HEK293 (cell line): Measurements from ENCODE around the gene CKB.

Experiments
- CTCF ChIA-PET: fragments of 350-600 bp; formaldehyde crosslinking; extraction: SDS; loops from one replicate; lab custom pipeline; 2021; ENCODE audit warnings: antibody characterized with exemption; lab: Yijun Ruan, JAX
- POLR2A ChIA-PET: fragments of 300-600 bp; formaldehyde crosslinking; extraction: SDS; loops from one replicate; lab custom pipeline; 2020; ENCODE audit warnings: antibody characterized with exemption, inconsistent platforms; lab: Yijun Ruan, JAX
- H3K27ac ChIP-seq: fragments of 200-500 bp; sonication (Bioruptor generic); 2 replicates; pipeline ENCODE4 v1.5.1; 2014; ENCODE audit warnings: low read depth, low read length, control low read depth, inconsistent platforms; ENCODE audit errors: extremely low read depth
- H3K36me3 ChIP-seq, 2 experiments: fragments of 200-500 bp in 1 of 2; sonication (Bioruptor generic) in 1 of 2; 1 replicate in 1 of 2; 2 replicates in 1 of 2; pipeline ENCODE4 v1.5.1; 2014 to 2017; ENCODE audit warnings: inconsistent platforms in 2 of 2, low read length in 2 of 2; ENCODE audit not compliant: control insufficient read depth in 2 of 2, insufficient read depth in 1 of 2
- H3K4me1 ChIP-seq: fragments of 200-500 bp; sonication (Bioruptor generic); 2 replicates; pipeline ENCODE4 v1.5.1; 2014; ENCODE audit warnings: mild to moderate bottlenecking, low read length, inconsistent platforms; ENCODE audit not compliant: control insufficient read depth, insufficient read depth
- H3K4me3 ChIP-seq: 2 replicates; pipeline ENCODE4 v1.5.1; 2011; ENCODE audit warnings: low read depth, mild to moderate bottlenecking, control low read depth, low read length, moderate library complexity
- H3K9me3 ChIP-seq: fragments of 200-500 bp; sonication (Bioruptor generic); 2 replicates; pipeline ENCODE4 v1.5.1; 2014; ENCODE audit warnings: low read depth, low read length, inconsistent platforms; ENCODE audit not compliant: control insufficient read depth, insufficient read depth
- EGR2 ChIP-seq: fragments of 450-650 bp; formaldehyde crosslinking; IDR thresholded peaks from 2 replicates; pipeline ENCODE4 v1.5.1; 2016; ENCODE audit warnings: low read depth, missing biosample characterization, missing genetic modification characterization
- KLF10 ChIP-seq: fragments of 450-650 bp; IDR thresholded peaks from 2 replicates; pipeline ENCODE4 v1.5.1; 2018; ENCODE audit warnings: missing biosample characterization, mild to moderate bottlenecking, missing genetic modification characterization
- KLF8 ChIP-seq: fragments of 450-650 bp; formaldehyde crosslinking; IDR thresholded peaks from 2 replicates; pipeline ENCODE4 v1.5.1; 2016; ENCODE audit warnings: missing biosample characterization, missing genetic modification characterization
- PBX3 ChIP-seq: sonication (generic); formaldehyde crosslinking; IDR thresholded peaks from 2 replicates; pipeline ENCODE4 v1.8.1; 2022; ENCODE audit warnings: mild to moderate bottlenecking, moderate library complexity, missing genetic modification reagents
- PRDM6 ChIP-seq: fragments of 450-650 bp; formaldehyde crosslinking; IDR thresholded peaks from 2 replicates; pipeline ENCODE4 v1.5.1; 2017; ENCODE audit warnings: missing biosample characterization, missing genetic modification characterization
- RBAK ChIP-seq: fragments of 450-650 bp; formaldehyde crosslinking; IDR thresholded peaks from 2 replicates; pipeline ENCODE4 v1.5.1; 2016; ENCODE audit warnings: missing biosample characterization, missing genetic modification characterization
- ZEB2 ChIP-seq: fragments of 450-650 bp; formaldehyde crosslinking; IDR thresholded peaks from 2 replicates; pipeline ENCODE4 v1.5.1; 2016; ENCODE audit warnings: missing biosample characterization, missing genetic modification characterization
- ZNF280D ChIP-seq: fragments of 450-650 bp; formaldehyde crosslinking; IDR thresholded peaks from 2 replicates; pipeline ENCODE4 v1.5.1; 2016; ENCODE audit warnings: missing biosample characterization, missing genetic modification characterization
- ZNF394 ChIP-seq: fragments of 450-650 bp; formaldehyde crosslinking; IDR thresholded peaks from 2 replicates; pipeline ENCODE4 v1.5.1; 2016; ENCODE audit warnings: missing biosample characterization, missing genetic modification characterization, mild to moderate bottlenecking, moderate library complexity, borderline replicate concordance
- ZNF404 ChIP-seq: fragments of 450-650 bp; formaldehyde crosslinking; IDR thresholded peaks from 2 replicates; pipeline ENCODE4 v1.5.1; 2017; ENCODE audit warnings: missing biosample characterization, missing genetic modification characterization
- ZNF48 ChIP-seq: fragments of 450-650 bp; formaldehyde crosslinking; IDR thresholded peaks from 2 replicates; pipeline ENCODE4 v1.5.1; 2016; ENCODE audit warnings: missing biosample characterization, missing genetic modification characterization
- ZNF658 ChIP-seq: fragments of 450-650 bp; formaldehyde crosslinking; IDR thresholded peaks from 2 replicates; pipeline ENCODE4; 2016; ENCODE audit warnings: missing biosample characterization, missing genetic modification characterization
- ZNF768 ChIP-seq: fragments of 450-650 bp; formaldehyde crosslinking; IDR thresholded peaks from 2 replicates; pipeline ENCODE4 v1.5.1; 2018; ENCODE audit warnings: missing biosample characterization, mild to moderate bottlenecking, missing genetic modification characterization
- ZNF837 ChIP-seq: fragments of 450-650 bp; formaldehyde crosslinking; IDR thresholded peaks from 2 replicates; pipeline ENCODE4 v1.5.1; 2016; ENCODE audit warnings: missing biosample characterization, missing genetic modification characterization
- ZNF843 ChIP-seq: fragments of 450-650 bp; formaldehyde crosslinking; IDR thresholded peaks from 2 replicates; pipeline ENCODE4 v1.5.1; 2016; ENCODE audit warnings: missing biosample characterization, missing genetic modification characterization

The CKB gene

GRCh38 chr14:103507751-103508150, 14.9 kb downstream of the CKB start:
- Histone ChIP-seq H3K36me3 (peaks cover 11 to 74% of the 10 kb centered on the region in 2 experiments), H3K4me1 (0 out of 2 replicates have a peak, but pooled peaks cover 2% of the 10 kb centered on the region), H3K4me3 (no peak overlapping the region), H3K27ac (no peak overlapping the region), H3K9me3 (no peaks in the 10 kb centered on the region)
- CTCF ChIA-PET: interaction anchor here (1.4 kb wide), 1 partner anchor 8 kb away, joined by 3 read pairs; no protein-coding TSS in a partner anchor
- no peak for TF ChIP-seq KLF10 (tag by site-specific recombination)
- no peak for TF ChIP-seq ZNF280D (tag by site-specific recombination)
- TF ChIP-seq ZNF658 (tag by site-specific recombination): no peak
- TF ChIP-seq KLF8 (tag by site-specific recombination): no peak
- POLR2A ChIA-PET: interaction anchor here (1.2 kb wide), 1 partner anchor 11 kb away, joined by 3 read pairs; no protein-coding TSS in a partner anchor

GRCh38 chr14:103504991-103505565, 17.6 kb downstream of the CKB start:
- ChIA-PET POLR2A (no interaction called here), CTCF (interaction anchor here (0.6 to 2.6 kb wide), 3 partner anchors 14 to 168 kb away, joined by 3 to 13 read pairs (median 3); no protein-coding TSS in a partner anchor)
- H3K36me3 ChIP-seq: peaks cover 17 to 82% of the 10 kb centered on the region in 2 experiments
- no peak overlapping the region for H3K4me3 ChIP-seq
- H3K4me1 ChIP-seq: no peaks in the 10 kb centered on the region
- H3K27ac ChIP-seq: no peak overlapping the region
- TF ChIP-seq RBAK (no peak), ZNF394 (0 out of 2 replicates have a peak, but pooled peaks have one; percentile 24)
- H3K9me3 ChIP-seq: no peaks in the 10 kb centered on the region

- Histone ChIP-seq H3K4me1 (no peaks in the 10 kb centered on the region), H3K4me3 (no peak overlapping the region)
- no peak for TF ChIP-seq ZNF48
- TF ChIP-seq RBAK: no peak
- TF ChIP-seq EGR2 (tag by site-specific recombination): 0 out of 2 replicates have a peak, but pooled peaks have one; percentile 6
- TF ChIP-seq PRDM6 (tag by site-specific recombination): no peak
- TF ChIP-seq, all 188 proteins: peak for 1
- Histone ChIP-seq H3K9me3 (no peaks in the 10 kb centered on the region), H3K27ac (no peak overlapping the region), H3K36me3 (peaks cover 22 to 80% of the 10 kb centered on the region in 2 experiments)
- POLR2A ChIA-PET: no interaction called here
- CTCF ChIA-PET: interaction anchor here (2.6 to 3.5 kb wide), 2 partner anchors 15 to 43 kb away, joined by 13 to 19 read pairs; no protein-coding TSS in a partner anchor
Measured at GRCh38 chr14:103503296-103503695, 19.3 kb downstream of the CKB start.

GRCh38 chr14:103502877-103503276, 19.8 kb downstream of the CKB start:
- Histone ChIP-seq H3K9me3 (no peaks in the 10 kb centered on the region), H3K4me1 (no peaks in the 10 kb centered on the region), H3K36me3 (peaks cover 26 to 79% of the 10 kb centered on the region in 2 experiments), H3K27ac (no peak overlapping the region), H3K4me3 (no peak overlapping the region)
- POLR2A ChIA-PET: no interaction called here
- CTCF ChIA-PET: interaction anchor here (0.7 to 3.5 kb wide), 3 partner anchors 16 to 558 kb away, joined by 3 to 19 read pairs (median 13); no protein-coding TSS in a partner anchor
- no peak for TF ChIP-seq ZNF404 (tag by site-specific recombination)
- no peak for TF ChIP-seq ZNF394
- TF ChIP-seq ZNF843 (tag by site-specific recombination): no peak
- TF ChIP-seq ZNF837 (tag by site-specific recombination): no peak
- no peak for TF ChIP-seq PBX3 (CRISPR knock-in tag)
- no peak for TF ChIP-seq ZNF768 (tag by site-specific recombination)
- TF ChIP-seq ZEB2: no peak
